RWPE2 (cell line): ENCODE data around the gene C5.

Experiments used
- ATAC-seq: fragments of 200-7000 bp; cut with Tn5 transposase; 3 replicates; pipeline ENCODE4 v1.9.1; 2021; ENCODE audit warnings: low read depth
- DNase-seq: peaks from one replicate; pipeline ENCODE4 v3.0.0-alpha.2; 2020; ENCODE audit warnings: low spot score
- H3K27ac ChIP-seq: fragments of 450-650 bp; 2 replicates; pipeline ENCODE4 v1.5.1; 2017; ENCODE audit warnings: mild to moderate bottlenecking; ENCODE audit not compliant: poor library complexity, severe bottlenecking
- H3K27me3 ChIP-seq: fragments of 250-450 bp; sonication (Bioruptor Pico); 2 replicates; pipeline ENCODE4 v1.5.1; 2021; ENCODE audit warnings: mild to moderate bottlenecking, moderate library complexity; ENCODE audit not compliant: insufficient read depth, poor library complexity, severe bottlenecking
- H3K36me3 ChIP-seq: fragments of 250-450 bp; sonication (Bioruptor Pico); 2 replicates; pipeline ENCODE4 v1.5.1; 2020; ENCODE audit warnings: low read depth, mild to moderate bottlenecking, moderate library complexity
- H3K4me1 ChIP-seq: fragments of 250-450 bp; sonication (Bioruptor Pico); 2 replicates; pipeline ENCODE4 v1.5.1; 2021; ENCODE audit warnings: mild to moderate bottlenecking, moderate library complexity; ENCODE audit not compliant: insufficient read depth, poor library complexity, severe bottlenecking
- H3K4me3 ChIP-seq: fragments of 250-450 bp; sonication (Bioruptor Pico); 2 replicates; pipeline ENCODE4 v1.5.1; 2021; ENCODE audit warnings: mild to moderate bottlenecking, moderate library complexity; ENCODE audit not compliant: severe bottlenecking
- H3K9me3 ChIP-seq: fragments of 250-450 bp; sonication (Bioruptor Pico); 2 replicates; pipeline ENCODE4 v1.5.1; 2021; ENCODE audit warnings: mild to moderate bottlenecking, moderate library complexity; ENCODE audit not compliant: severe bottlenecking
- TF ChIP-seq, protein P1 (sequence below): fragments of 450-650 bp; IDR thresholded peaks from one replicate; pipeline ENCODE4 v1.5.1; 2017; ENCODE audit warnings: mild to moderate bottlenecking, moderate library complexity; ENCODE audit not compliant: poor library complexity, severe bottlenecking

The C5 gene

DNA sequence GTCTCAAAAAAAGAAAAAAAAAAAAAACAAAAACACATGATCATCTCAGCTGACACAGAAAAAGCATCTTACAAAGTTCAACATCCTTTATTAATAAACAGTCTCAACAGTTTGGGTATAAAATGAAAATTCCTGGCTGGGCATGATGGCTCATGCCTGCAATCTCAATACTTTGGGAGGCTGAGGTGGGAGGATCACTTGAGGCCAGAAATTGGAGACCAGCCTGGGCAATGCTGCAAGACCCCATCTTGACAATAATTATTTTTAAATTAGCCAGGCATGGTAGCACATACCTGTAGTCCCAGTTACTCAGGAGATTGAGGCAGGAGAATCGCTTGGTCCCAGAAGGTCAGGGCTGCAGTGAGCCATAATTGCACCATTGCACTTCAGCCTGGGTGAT lies 16.8 kb upstream of the C5 start:
- no peak for ATAC-seq

DNA sequence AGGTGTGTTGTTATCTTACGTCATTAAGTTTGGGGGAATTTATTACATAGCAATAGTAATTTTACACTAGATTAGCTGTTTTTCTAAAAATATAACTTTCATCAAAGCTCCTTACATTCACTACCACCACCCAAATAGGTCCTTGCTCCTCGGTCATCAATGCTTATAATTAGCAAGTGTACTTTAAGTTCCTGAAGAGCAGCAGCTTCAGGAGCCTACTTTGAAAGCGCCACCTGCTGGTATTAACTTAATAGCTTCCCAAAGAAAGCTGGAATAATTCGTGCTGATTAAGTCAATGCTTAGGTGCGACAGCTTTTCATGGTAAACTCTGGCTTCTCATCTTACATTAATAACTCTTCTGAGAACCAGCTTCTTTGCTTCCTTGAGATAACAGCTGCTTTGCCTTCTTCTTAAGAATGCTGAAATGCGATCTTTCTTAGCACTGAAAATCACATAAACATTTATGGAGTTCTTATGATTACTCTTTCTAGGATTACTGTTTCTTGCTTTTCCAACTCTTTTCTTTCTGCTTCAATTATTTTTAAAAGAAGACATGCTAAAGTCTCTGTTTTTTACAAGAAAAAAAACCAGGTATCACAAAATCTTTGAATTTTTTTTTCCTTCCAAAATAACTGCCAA lies 10.0 kb upstream of the C5 start:
- H3K27ac ChIP-seq = no peak overlapping the region
- no peaks in the 10 kb centered on the region for H3K4me1 ChIP-seq
- peak; percentile 52; the same call in 1 of the 3 replicates for ATAC-seq
- H3K27me3 ChIP-seq = no peaks in the 10 kb centered on the region
- no peaks in the 10 kb centered on the region for H3K9me3 ChIP-seq
- no peaks in the 10 kb centered on the region for H3K36me3 ChIP-seq
- TF ChIP-seq, protein P1, sequence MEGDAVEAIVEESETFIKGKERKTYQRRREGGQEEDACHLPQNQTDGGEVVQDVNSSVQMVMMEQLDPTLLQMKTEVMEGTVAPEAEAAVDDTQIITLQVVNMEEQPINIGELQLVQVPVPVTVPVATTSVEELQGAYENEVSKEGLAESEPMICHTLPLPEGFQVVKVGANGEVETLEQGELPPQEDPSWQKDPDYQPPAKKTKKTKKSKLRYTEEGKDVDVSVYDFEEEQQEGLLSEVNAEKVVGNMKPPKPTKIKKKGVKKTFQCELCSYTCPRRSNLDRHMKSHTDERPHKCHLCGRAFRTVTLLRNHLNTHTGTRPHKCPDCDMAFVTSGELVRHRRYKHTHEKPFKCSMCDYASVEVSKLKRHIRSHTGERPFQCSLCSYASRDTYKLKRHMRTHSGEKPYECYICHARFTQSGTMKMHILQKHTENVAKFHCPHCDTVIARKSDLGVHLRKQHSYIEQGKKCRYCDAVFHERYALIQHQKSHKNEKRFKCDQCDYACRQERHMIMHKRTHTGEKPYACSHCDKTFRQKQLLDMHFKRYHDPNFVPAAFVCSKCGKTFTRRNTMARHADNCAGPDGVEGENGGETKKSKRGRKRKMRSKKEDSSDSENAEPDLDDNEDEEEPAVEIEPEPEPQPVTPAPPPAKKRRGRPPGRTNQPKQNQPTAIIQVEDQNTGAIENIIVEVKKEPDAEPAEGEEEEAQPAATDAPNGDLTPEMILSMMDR = peak; percentile 89
- H3K4me3 ChIP-seq = no peak overlapping the region
- DNase-seq = no peak

More for the DNA sequence above, 16.8 kb upstream of the C5 start:
- no peaks in the 10 kb centered on the region for H3K27me3 ChIP-seq
- H3K4me1 ChIP-seq = no peaks in the 10 kb centered on the region
- no peak overlapping the region for H3K27ac ChIP-seq
- no peak for DNase-seq
- no peaks in the 10 kb centered on the region for H3K9me3 ChIP-seq
- H3K36me3 ChIP-seq = no peaks in the 10 kb centered on the region
- TF ChIP-seq, protein P1 = no peak
- no peak overlapping the region for H3K4me3 ChIP-seq

DNA sequence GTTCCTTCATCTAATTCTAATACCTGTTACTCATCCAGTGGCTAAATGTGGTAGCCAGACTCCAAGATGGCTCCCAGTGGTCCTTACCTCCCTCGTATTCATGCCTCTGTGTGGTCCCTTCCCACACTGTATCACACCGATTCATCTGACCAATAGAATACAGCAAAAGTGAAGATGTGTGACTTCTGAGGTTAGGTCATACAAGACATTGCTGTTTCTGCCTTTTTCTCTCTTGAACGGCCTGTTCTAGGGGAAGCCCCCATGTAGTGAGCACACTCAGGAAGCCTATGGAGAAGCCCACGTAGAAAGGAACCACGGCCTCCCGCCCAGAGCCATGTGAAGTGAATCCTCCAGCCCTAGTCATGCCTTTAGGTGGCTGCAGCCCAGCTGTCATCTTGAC lies 9.4 kb upstream of the C5 start:
- Histone ChIP-seq H3K9me3 (no peaks in the 10 kb centered on the region), H3K4me3 (no peak overlapping the region), H3K27me3 (no peaks in the 10 kb centered on the region), H3K36me3 (no peaks in the 10 kb centered on the region), H3K27ac (no peak overlapping the region), H3K4me1 (no peaks in the 10 kb centered on the region)
- TF ChIP-seq, protein P1 = no peak
- DNase-seq (no peak), ATAC-seq (no peak)

DNA sequence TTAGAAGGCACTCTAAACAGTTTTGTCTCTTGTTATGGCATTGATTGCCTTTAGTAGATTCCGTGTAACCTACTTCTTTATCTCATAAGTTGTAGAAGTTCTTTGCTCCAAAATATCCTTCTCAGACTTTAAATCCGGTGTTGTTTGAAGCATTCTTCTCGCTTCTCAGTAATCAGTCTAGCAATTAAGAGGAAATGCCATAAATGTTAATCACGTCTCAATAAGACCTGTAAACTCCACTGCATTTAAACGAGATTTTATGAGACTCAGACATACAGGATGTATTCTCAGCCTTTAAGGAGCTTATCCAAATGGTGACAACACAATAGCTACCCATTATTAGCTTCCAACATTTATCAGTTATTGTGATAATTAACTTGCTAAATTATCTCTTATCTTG lies 7.7 kb upstream of the C5 start:
- no peaks in the 10 kb centered on the region for H3K9me3 ChIP-seq

More for the DNA sequence above, 7.7 kb upstream of the C5 start:
- DNase-seq (no peak), ATAC-seq (no peak)
- TF ChIP-seq, protein P1 = no peak
- Histone ChIP-seq H3K4me1 (no peaks in the 10 kb centered on the region), H3K27me3 (no peaks in the 10 kb centered on the region), H3K27ac (no peak overlapping the region), H3K4me3 (no peak overlapping the region), H3K36me3 (no peaks in the 10 kb centered on the region)
